Uterus (tissue), 4 donors: Measurements from ENCODE around the gene IRX4. TPM values are rescaled to one million over a fixed set of nuclear protein-coding genes. Genes with fewer than 3 reads are reported as not detected.

Source experiments
- DNase-seq, 2 donors: peaks; one replicate each; pipeline ENCODE4 v3.0.0-alpha.2; 2019 to 2020
- H3K27ac ChIP-seq, 2 donors: fragments of 200-600 bp; sonication (generic); 1 replicate in 1 of 2; 2 replicates in 1 of 2; pipeline ENCODE4 v1.5.1; 2016 to 2018
- H3K27me3 ChIP-seq, 2 donors: fragments of 200-600 bp; sonication (generic); one replicate each; pipeline ENCODE4 v1.5.1; 2018 to 2019; ENCODE audit warnings: control low read depth in 1 of 2
- H3K36me3 ChIP-seq, 2 donors: fragments of 200-600 bp; sonication (generic); one replicate each; pipeline ENCODE4 v1.5.1; 2019; ENCODE audit warnings: control low read depth in 1 of 2
- H3K4me1 ChIP-seq, 2 donors: fragments of 200-600 bp; sonication (generic); one replicate each; pipeline ENCODE4 v1.5.1; 2018 to 2019; ENCODE audit warnings: control low read depth in 1 of 2
- H3K4me3 ChIP-seq, 2 donors: fragments of 200-600 bp; sonication (generic); 1 replicate in 1 of 2; 2 replicates in 1 of 2; pipeline ENCODE4 v1.5.1; 2018 to 2019; ENCODE audit warnings: mild to moderate bottlenecking in 1 of 2
- H3K9me3 ChIP-seq, 2 donors: fragments of 200-600 bp; sonication (generic); one replicate each; pipeline ENCODE4 v1.5.1; 2019; ENCODE audit warnings: control low read depth in 1 of 2
- CTCF ChIP-seq, 4 experiments: fragments of 200-600 bp in 2 of 4; fragments of 450-650 bp in 2 of 4; sonication (generic) in 2 of 4; IDR thresholded peaks; one replicate each; pipeline ENCODE4 v1.5.1; 2016 to 2019; ENCODE audit warnings: antibody characterized with exemption in 4 of 4, mild to moderate bottlenecking in 2 of 4, moderate library complexity in 1 of 4
- POLR2A ChIP-seq, 2 donors: fragments of 450-650 bp; IDR thresholded peaks; one replicate each; pipeline ENCODE4 v1.6.1; 2016; ENCODE audit warnings: antibody characterized with exemption in 2 of 2, mild to moderate bottlenecking in 1 of 2, moderate library complexity in 1 of 2
- intact Hi-C: fragments of 100-400 bp; cut with DNase I; formaldehyde crosslinking; loops from one replicate; pipeline ENCODE4 v1.15.1; 2023; ENCODE audit warnings: low total_unique reads
- total RNA-seq, 4 donors: library from RNA; depleted of rRNA in 3 of 4; stranded (reverse); fragments of >200 nt in 3 of 4; gene quantifications; one replicate each; pipeline versions ENCODE4 v1.1.0 to v1.2.4, GENCODE V29; 2014 to 2023
- donor health status: DM: yes; HTN: yes; CAD: no.

IRX4 gene
- total RNA-seq, 4 donors from 2014 or later: not detected

- Histone ChIP-seq H3K27ac (no peak overlapping the region), H3K4me1 (no peaks in the 10 kb centered on the region), H3K9me3 (no peaks in the 10 kb centered on the region), H3K4me3 (no peak overlapping the region), H3K27me3 (peaks cover 0 to 10% of the 10 kb centered on the region in 2 donors), H3K36me3 (no peaks in the 10 kb centered on the region)
- DNase-seq: no peak
- intact Hi-C loops: no loop called here
- no peak for TF ChIP-seq POLR2A (IDR thresholded peaks at IDR 0.05)
- no peak for TF ChIP-seq CTCF (IDR thresholded peaks at IDR 0.05)
Observed at GRCh38 chr5:1857256-1857600, 25.5 kb downstream of the IRX4 start.

- Histone ChIP-seq H3K9me3 (no peaks in the 10 kb centered on the region), H3K4me3 (no peak overlapping the region), H3K4me1 (peaks cover 0 to under 1% of the 10 kb centered on the region in 2 donors), H3K27me3 (peaks cover 0 to 15% of the 10 kb centered on the region in 2 donors), H3K27ac (no peak overlapping the region), H3K36me3 (no peaks in the 10 kb centered on the region)
- intact Hi-C loops: no loop called here
- no peak for TF ChIP-seq POLR2A (IDR thresholded peaks at IDR 0.05)
- no peak for TF ChIP-seq CTCF (IDR thresholded peaks at IDR 0.05)
- no peak for DNase-seq
Observed at GRCh38 chr5:1856596-1857255, 26.0 kb downstream of the IRX4 start.

GRCh38 chr5:1855596-1855995, 27.1 kb downstream of the IRX4 start:
- Histone ChIP-seq H3K4me3 (no peak overlapping the region), H3K27me3 (peaks cover 0 to 20% of the 10 kb centered on the region in 2 donors), H3K9me3 (no peaks in the 10 kb centered on the region), H3K36me3 (no peaks in the 10 kb centered on the region), H3K4me1 (peaks cover 0 to 4% of the 10 kb centered on the region in 2 donors), H3K27ac (no peak overlapping the region)
- TF ChIP-seq POLR2A (IDR thresholded peaks at IDR 0.05): no peak
- intact Hi-C loops: no loop called here
- DNase-seq: no peak

- H3K27me3 ChIP-seq: peaks cover 0 to 25% of the 10 kb centered on the region in 2 donors
- no peak overlapping the region for H3K27ac ChIP-seq
- TF ChIP-seq CTCF (IDR thresholded peaks at IDR 0.05) (no peak), POLR2A (IDR thresholded peaks at IDR 0.05) (no peak)
- H3K9me3 ChIP-seq: no peaks in the 10 kb centered on the region
- no peak overlapping the region for H3K4me3 ChIP-seq
- no peaks in the 10 kb centered on the region for H3K36me3 ChIP-seq
- DNase-seq: no peak
- intact Hi-C loops: no loop called here
- peaks cover 0 to 4% of the 10 kb centered on the region in 2 donors for H3K4me1 ChIP-seq
Observed at GRCh38 chr5:1855075-1855474, 27.6 kb downstream of the IRX4 start.

GRCh38 chr5:1853531-1853930, 29.2 kb downstream of the IRX4 start:
- no peak for DNase-seq
- Histone ChIP-seq H3K9me3 (no peaks in the 10 kb centered on the region), H3K27ac (no peak overlapping the region), H3K4me3 (no peak overlapping the region), H3K4me1 (peaks cover 0 to 4% of the 10 kb centered on the region in 2 donors), H3K36me3 (no peaks in the 10 kb centered on the region), H3K27me3 (peaks cover 0 to 25% of the 10 kb centered on the region in 2 donors)
- TF ChIP-seq CTCF (IDR thresholded peaks at IDR 0.05) (no peak), POLR2A (IDR thresholded peaks at IDR 0.05) (no peak)
- intact Hi-C loops: no loop called here
